IMR-90 (cell line): ENCODE results near the gene TEPSIN. TPM values are rescaled to one million over a fixed set of nuclear protein-coding genes. Genes with fewer than 3 reads are reported as not detected.

Experiments used
- ATAC-seq: fragments of 200-7000 bp; cut with Tn5 transposase; 2 replicates; pipeline ENCODE4 v1.9.1; 2020; ENCODE audit warnings: low read depth, mild to moderate bottlenecking, moderate library complexity
- BruUV-seq: library from RNA; stranded (reverse); fragments of 400-500 nt; replicated peaks from 2 replicates; lab custom pipeline; 2021; lab: Mats Ljungman, UMichigan
- CTCF ChIA-PET: fragments of 300-600 bp; formaldehyde crosslinking; extraction: SDS; loops from one replicate; lab custom pipeline; 2021; ENCODE audit warnings: antibody characterized with exemption; lab: Yijun Ruan, JAX
- POLR2A ChIA-PET: fragments of 300-600 bp; sonication (Branson Sonifier 250); formaldehyde crosslinking; loops from one replicate; lab custom pipeline; 2022; ENCODE audit warnings: antibody characterized with exemption; ENCODE audit not compliant: unreplicated experiment; lab: Charles Lee
- DNase-seq: peaks from one replicate; pipeline ENCODE4 v3.0.0; 2013
- H2AFZ ChIP-seq: replicated peaks from 2 replicates; pipeline ENCODE3; 2013; ENCODE audit warnings: low read length, mild to moderate bottlenecking; ENCODE audit not compliant: poor library complexity
- H2AK5ac ChIP-seq: 2 replicates; pipeline ENCODE4 v1.6.1; 2013; ENCODE audit warnings: low read depth, low read length, inconsistent platforms
- H2AK9ac ChIP-seq: replicated peaks from 2 replicates; pipeline ENCODE3; 2013; ENCODE audit warnings: mild to moderate bottlenecking, low read depth, low read length, moderate library complexity; ENCODE audit not compliant: poor library complexity
- H2BK120ac ChIP-seq: 2 replicates; pipeline ENCODE4 v1.6.1; 2013; ENCODE audit warnings: low read depth, low read length, inconsistent platforms
- H2BK15ac ChIP-seq: 3 replicates; pipeline ENCODE4 v1.6.1; 2013; ENCODE audit warnings: low read depth, low read length, inconsistent platforms
- H2BK20ac ChIP-seq: 2 replicates; pipeline ENCODE4 v1.6.1; 2013; ENCODE audit warnings: low read depth, mild to moderate bottlenecking, inconsistent platforms, low read length, moderate library complexity
- H2BK5ac ChIP-seq: 2 replicates; pipeline ENCODE4 v1.6.1; 2013; ENCODE audit warnings: mild to moderate bottlenecking, low read depth, low read length, inconsistent platforms; ENCODE audit not compliant: poor library complexity, severe bottlenecking
- H3K14ac ChIP-seq: replicated peaks from 2 replicates; pipeline ENCODE4 v1.6.1; 2013; ENCODE audit warnings: low read depth, low read length, inconsistent platforms
- H3K18ac ChIP-seq: 2 replicates; pipeline ENCODE4 v1.6.1; 2013; ENCODE audit warnings: low read depth, low read length, control low read depth
- H3K23ac ChIP-seq: 2 replicates; pipeline ENCODE4 v1.6.1; 2013; ENCODE audit warnings: low read depth, low read length, inconsistent platforms
- H3K27ac ChIP-seq: 2 replicates; pipeline ENCODE4 v1.5.1; 2013; ENCODE audit warnings: mild to moderate bottlenecking, control low read depth, low read length; ENCODE audit not compliant: insufficient read depth
- H3K27me3 ChIP-seq: 2 replicates; pipeline ENCODE4 v1.6.1; 2013; ENCODE audit warnings: low read length; ENCODE audit not compliant: control insufficient read depth, insufficient read depth
- H3K36me3 ChIP-seq: 2 replicates; pipeline ENCODE4 v1.6.1; 2013; ENCODE audit warnings: low read length, mixed read lengths; ENCODE audit not compliant: control insufficient read depth, insufficient read depth
- H3K4ac ChIP-seq: 2 replicates; pipeline ENCODE4 v1.6.1; 2013; ENCODE audit warnings: low read depth, low read length, inconsistent platforms
- H3K4me1 ChIP-seq: 2 replicates; pipeline ENCODE4 v1.6.1; 2013; ENCODE audit warnings: low read length, mixed read lengths; ENCODE audit not compliant: control insufficient read depth, insufficient read depth
- H3K4me2 ChIP-seq: 2 replicates; pipeline ENCODE4 v1.6.1; 2013; ENCODE audit warnings: low read depth, mild to moderate bottlenecking, control low read depth, low read length, moderate library complexity
- H3K4me3 ChIP-seq: 2 replicates; pipeline ENCODE4 v1.5.1; 2013; ENCODE audit warnings: low read depth, mild to moderate bottlenecking, control low read depth, low read length, moderate library complexity; ENCODE audit not compliant: insufficient read depth
- H3K56ac ChIP-seq: 2 replicates; pipeline ENCODE4 v1.6.1; 2013; ENCODE audit warnings: low read length, inconsistent platforms; ENCODE audit not compliant: insufficient read depth; ENCODE audit errors: extremely low read depth
- H3K79me1 ChIP-seq, 2 experiments: 2 replicates each; pipeline ENCODE4 v1.6.1; 2013; ENCODE audit warnings: low read length in 2 of 2, inconsistent platforms in 1 of 2, low read depth in 1 of 2
- H3K9ac ChIP-seq: 2 replicates; pipeline ENCODE4 v1.6.1; 2013; ENCODE audit warnings: low read depth, low read length, control low read depth
- H3K9me1 ChIP-seq: 2 replicates; pipeline ENCODE4 v1.6.1; 2013; ENCODE audit warnings: low read length, inconsistent platforms; ENCODE audit not compliant: insufficient read depth
- H3K9me3 ChIP-seq: 2 replicates; pipeline ENCODE4 v1.6.1; 2013; ENCODE audit warnings: low read length; ENCODE audit not compliant: control insufficient read depth, insufficient read depth
- H4K20me1 ChIP-seq: 2 replicates; pipeline ENCODE4 v1.6.1; 2013; ENCODE audit warnings: low read length, inconsistent platforms; ENCODE audit not compliant: insufficient read depth
- H4K5ac ChIP-seq: 2 replicates; pipeline ENCODE4 v1.6.1; 2013; ENCODE audit warnings: mild to moderate bottlenecking, low read depth, low read length, control low read depth
- H4K8ac ChIP-seq, 2 experiments: 2 replicates each; pipeline ENCODE4 v1.6.1; 2013; ENCODE audit warnings: low read depth in 2 of 2, low read length in 2 of 2, control low read depth in 1 of 2, inconsistent platforms in 1 of 2
- H4K91ac ChIP-seq: 2 replicates; pipeline ENCODE4 v1.6.1; 2013; ENCODE audit warnings: low read depth, low read length, inconsistent platforms; ENCODE audit not compliant: insufficient read depth
- BHLHE40 ChIP-seq: fragments of 150-350 bp; IDR thresholded peaks from 2 replicates; pipeline ENCODE4 v1.6.1; 2016; ENCODE audit warnings: mild to moderate bottlenecking, low read depth, low read length
- CHD1 ChIP-seq: IDR thresholded peaks from 2 replicates; pipeline ENCODE4 v1.6.1; 2012; ENCODE audit warnings: low read depth, low read length, improper control_type of control experiment
- CTCF ChIP-seq: conservative IDR thresholded peaks from 2 replicates; pipeline ENCODE4 v1.5.1; 2012; ENCODE audit warnings: mild to moderate bottlenecking, low read depth, low read length, improper control_type of control experiment
- ELK1 ChIP-seq: fragments of 150-350 bp; IDR thresholded peaks from 2 replicates; pipeline ENCODE4 v1.6.1; 2016; ENCODE audit warnings: low read depth, mild to moderate bottlenecking, low read length, moderate library complexity, borderline replicate concordance
- FOS ChIP-seq: fragments of 150-350 bp; IDR thresholded peaks from 2 replicates; pipeline ENCODE4 v1.6.1; 2016; ENCODE audit warnings: low read depth, low read length
- MAFK ChIP-seq: IDR thresholded peaks from 2 replicates; pipeline ENCODE4 v1.6.1; 2012; ENCODE audit warnings: low read depth, low read length, improper control_type of control experiment
- MAZ ChIP-seq: IDR thresholded peaks from 2 replicates; pipeline ENCODE4 v1.6.1; 2012; ENCODE audit warnings: low read depth, mild to moderate bottlenecking, low read length, improper control_type of control experiment, moderate library complexity, borderline replicate concordance
- RAD21 ChIP-seq: IDR thresholded peaks from 2 replicates; pipeline ENCODE4 v1.6.1; 2012; ENCODE audit warnings: low read length, improper control_type of control experiment
- RCOR1 ChIP-seq: IDR thresholded peaks from 2 replicates; pipeline ENCODE4 v1.6.1; 2012; ENCODE audit warnings: mild to moderate bottlenecking, low read length, improper control_type of control experiment; ENCODE audit not compliant: insufficient replicate concordance
- RFX5 ChIP-seq: IDR thresholded peaks from 2 replicates; pipeline ENCODE4 v1.8.0; 2012; ENCODE audit warnings: low read depth, mild to moderate bottlenecking, low read length, moderate library complexity
- WGBS, 2 experiments: methylation state at CpG; one replicate each; pipeline versions ENCODE4 v1.1.5 to v1.1.7; 2013; ENCODE audit warnings: missing lambda C conversion rate in 2 of 2; ENCODE audit not compliant: insufficient read length in 1 of 2; ENCODE audit errors: extremely low coverage in 2 of 2; 5-methylcytosine and 5-hydroxymethylcytosine counted together
- dilution Hi-C: fragments of 300-500 bp; cut with HindIII; formaldehyde crosslinking; loops from one replicate; pipeline ENCODE4 v1.14.3; 2018; ENCODE audit warnings: low sequenced_read_pairs; ENCODE audit not compliant: unreplicated experiment
- in situ Hi-C: fragments of 300-500 bp; cut with MboI; formaldehyde crosslinking; loops from 3 replicates; pipeline ENCODE4 v1.14.3; 2019; ENCODE audit warnings: low sequenced_read_pairs, inconsistent platforms, mixed read lengths
- intact Hi-C: fragments of 100-400 bp; cut with micrococcal nuclease; formaldehyde crosslinking; loops from 2 replicates; pipeline ENCODE4 v1.10.0; 2022
- polyA plus RNA-seq, 3 experiments: library from polyadenylated mRNA; depleted of rRNA; stranded (reverse); fragments of >200 nt; gene quantifications; 2 replicates each; pipeline ENCODE4 v1.2.3, GENCODE V29; 2012; ENCODE audit warnings: low replicate concordance in 1 of 3
- total RNA-seq: library from RNA; depleted of rRNA; stranded (reverse); fragments of >200 nt; gene quantifications from 2 replicates; pipeline ENCODE4 v1.2.3, GENCODE V29; 2012

TEPSIN gene
- total and polyA plus RNA-seq, 2 of the 4 experiments (the other 2 are of a cell fraction): 3.2 to 28.1 TPM

- intact Hi-C loops (no loop called here), dilution Hi-C loops (no loop called here), in situ Hi-C loops (no loop called here)
- Histone ChIP-seq H3K4me1 (peaks cover 12% of the 10 kb centered on the region), H2AK5ac (no peak overlapping the region), H3K9ac (no peak overlapping the region), H3K18ac (no peak overlapping the region), H2BK15ac (no peak overlapping the region), H3K4me3 (no peak overlapping the region), H3K4ac (no peak overlapping the region), H3K14ac (no peak overlapping the region), H3K9me1 (peaks cover 7% of the 10 kb centered on the region), H3K36me3 (peaks cover 29% of the 10 kb centered on the region), H4K5ac (no peak overlapping the region), H3K9me3 (no peaks in the 10 kb centered on the region), H3K79me1 (peaks cover 9 to 22% of the 10 kb centered on the region in 2 experiments; a peak in 3 of 4 replicates), H3K56ac (no peak overlapping the region), H3K27me3 (no peaks in the 10 kb centered on the region), H2AK9ac (no peak overlapping the region), H3K23ac (no peak overlapping the region), H2BK20ac (no peak overlapping the region), H2BK5ac (no peak overlapping the region), H3K27ac (no peak overlapping the region), H4K8ac (no peak overlapping the region), H4K20me1 (peaks cover 22% of the 10 kb centered on the region), H2BK120ac (no peak overlapping the region), H4K91ac (no peak overlapping the region), H2AFZ (no peak overlapping the region), H3K4me2 (no peak overlapping the region)
- no TSS peak for BruUV-seq
- ATAC-seq: no peak
- CTCF ChIA-PET: no interaction called here
- POLR2A ChIA-PET: no interaction called here
- WGBS, 2 experiments: 90% methylated on average over 2 of the region's 25 CpGs; no CpG with 5 or more reads in 1 of the 2 experiments
- DNase-seq: no peak
- no peak for TF ChIP-seq RCOR1
- TF ChIP-seq MAZ: no peak
- no peak for TF ChIP-seq CTCF
- TF ChIP-seq MAFK: no peak
- no peak for TF ChIP-seq ELK1
- TF ChIP-seq CHD1: no peak
- TF ChIP-seq RFX5: no peak
- no peak for TF ChIP-seq RAD21
- no peak for TF ChIP-seq FOS
- TF ChIP-seq BHLHE40: no peak
These were observed 12.3 kb upstream of the TEPSIN start for GRCh38 chr17:81251094-81251708.
